ENCODE data around the gene C1orf105.
"Not testable (repeated sequence)": the region's sequence is repeated elsewhere in the genome, so short reads cannot be mapped to it uniquely, and the experiment has no call there.

The C1orf105 gene

DNA sequence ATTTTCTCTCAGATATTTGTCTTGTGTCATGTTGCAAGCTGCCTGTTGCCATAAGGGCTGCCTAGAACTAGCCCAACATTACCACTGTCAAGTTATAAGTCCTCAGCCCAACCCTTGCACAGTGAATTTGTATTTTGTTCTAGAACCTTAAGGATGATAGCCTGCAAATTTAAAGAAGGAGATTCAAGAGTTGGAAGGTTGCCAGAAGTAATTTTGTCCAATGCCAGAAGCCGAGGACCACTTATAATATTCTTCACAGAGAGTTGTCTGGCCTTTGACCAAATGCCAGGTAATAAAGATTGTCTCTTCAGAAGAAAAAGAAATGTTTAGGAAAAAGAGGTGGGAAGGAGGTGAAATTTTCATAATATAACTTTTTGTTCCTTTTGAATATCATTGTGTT is 71.9 kb downstream of the C1orf105 start:
- DNase-seq: no peak

DNA sequence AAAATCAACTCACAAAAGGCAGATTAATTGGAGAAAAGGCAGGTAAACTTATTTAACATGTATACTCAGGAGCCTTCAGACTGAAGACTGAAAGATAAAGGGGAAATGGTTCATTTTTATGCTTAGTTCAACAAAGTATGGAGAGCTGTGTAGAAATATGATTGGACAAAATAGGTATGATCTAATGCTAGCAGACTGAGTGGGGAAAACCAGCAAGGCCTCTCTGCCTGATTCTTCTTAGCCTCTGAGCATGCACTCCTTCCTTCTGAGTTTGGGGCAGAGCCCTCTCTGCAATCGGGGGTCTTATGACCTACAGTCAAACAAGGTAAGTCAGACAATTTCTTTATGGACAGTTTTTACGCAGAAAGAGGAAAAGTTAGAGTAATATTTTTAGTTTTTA is 73.7 kb downstream of the C1orf105 start:
- DNase-seq: no peak

DNA sequence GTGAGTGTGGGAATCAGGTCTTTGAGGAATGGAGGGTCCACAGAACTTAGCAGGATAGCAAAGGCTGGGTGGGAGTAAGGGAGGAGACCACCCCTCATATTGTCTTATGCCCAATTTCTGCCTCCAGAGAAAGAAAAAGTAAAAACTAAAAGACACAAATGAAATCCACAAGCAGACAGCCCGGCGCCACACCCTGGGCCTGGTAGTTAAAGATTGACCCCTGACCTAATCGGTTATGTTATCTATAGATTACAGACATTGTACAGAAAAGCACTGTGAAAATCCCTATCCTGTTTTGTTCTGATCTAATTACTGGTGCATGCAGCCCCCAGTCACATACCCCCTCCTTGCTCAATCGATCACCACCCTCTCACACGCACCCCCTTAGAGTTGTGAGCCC is 75.6 kb downstream of the C1orf105 start:
- not testable (repeated sequence) for DNase-seq

DNA sequence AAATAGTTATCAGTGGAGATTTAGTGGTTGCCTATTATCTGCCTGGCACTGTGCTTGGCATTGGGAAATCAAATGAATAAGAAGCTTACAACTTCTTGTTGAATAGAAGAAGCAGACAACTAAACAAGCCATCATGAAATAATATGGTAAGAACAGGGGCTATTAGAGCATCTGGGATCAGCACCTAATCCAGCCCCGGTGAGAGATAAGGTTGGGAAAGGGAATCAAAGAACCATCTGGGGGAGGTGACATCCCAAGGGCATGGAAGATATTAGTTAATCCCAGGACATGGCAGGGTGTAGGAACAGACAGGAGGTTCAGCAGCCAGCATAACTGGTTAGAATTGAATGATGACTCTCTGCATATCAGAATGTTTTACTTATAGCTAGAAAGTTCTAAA is 76.2 kb downstream of the C1orf105 start:
- DNase-seq: no peak

DNA sequence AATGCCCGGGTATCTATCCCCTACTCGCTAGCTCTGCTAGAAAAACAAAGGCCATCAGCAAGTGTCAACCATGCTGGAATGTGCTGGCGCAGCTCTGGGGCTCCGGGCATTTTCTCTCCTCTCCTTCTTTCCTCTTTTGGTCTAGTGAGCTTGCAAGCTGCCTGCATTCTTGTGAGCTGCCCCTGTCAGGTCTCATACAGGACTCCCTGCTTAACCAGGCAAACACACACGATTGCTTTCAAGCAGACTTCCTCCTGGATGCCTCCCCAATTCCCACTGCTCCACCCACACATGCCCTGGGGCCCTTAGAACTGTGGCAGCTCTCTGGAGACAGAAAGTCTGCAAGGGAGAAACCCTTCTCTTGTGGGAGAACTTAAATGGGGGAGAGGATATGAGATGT is 76.7 kb downstream of the C1orf105 start:
- DNase-seq: no peak

DNA sequence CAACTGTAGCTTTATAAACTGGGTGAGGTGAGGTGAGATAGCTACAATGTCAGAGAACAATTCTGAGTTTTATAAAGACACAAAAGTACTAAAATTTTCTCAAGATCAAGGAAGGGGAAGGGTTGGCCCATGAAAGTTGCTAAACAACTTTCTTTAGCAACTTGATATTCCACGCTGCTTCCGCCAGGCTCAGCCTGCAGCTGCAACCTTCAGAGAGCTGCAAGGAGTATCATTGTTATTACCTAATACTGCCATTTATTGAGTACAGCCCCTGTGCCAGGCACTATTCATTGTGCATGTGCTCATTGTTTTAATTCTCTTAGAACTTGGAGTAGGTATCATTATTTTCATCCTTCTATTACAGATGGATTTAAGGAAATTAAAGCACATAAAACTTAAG is 78.4 kb downstream of the C1orf105 start:
- DNase-seq: no peak

DNA sequence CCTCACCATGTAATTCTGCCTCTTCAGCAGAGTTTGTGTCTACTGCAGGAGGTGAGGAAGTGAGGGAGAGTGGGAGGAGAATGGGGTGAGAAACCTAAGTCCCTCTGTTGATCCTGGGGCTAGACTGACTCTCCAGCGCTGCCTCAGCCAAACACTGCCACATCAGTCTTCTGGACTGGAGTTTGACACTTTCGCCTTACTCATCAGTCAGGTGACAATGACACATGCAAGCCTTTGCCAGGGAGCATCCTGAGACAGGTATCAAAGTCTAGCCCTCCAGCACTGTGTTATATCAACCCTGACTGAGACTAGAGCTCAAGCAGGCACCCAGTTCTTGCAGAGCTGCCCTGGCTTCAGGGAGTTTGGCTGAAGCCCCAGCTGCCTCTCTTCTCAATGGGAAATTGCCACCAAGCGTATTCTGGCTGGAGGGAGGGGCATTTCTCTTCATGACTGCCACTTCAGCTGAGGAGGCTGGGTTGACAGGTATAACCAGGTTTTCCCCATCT is 79.2 kb downstream of the C1orf105 start:
- no peak for DNase-seq

DNA sequence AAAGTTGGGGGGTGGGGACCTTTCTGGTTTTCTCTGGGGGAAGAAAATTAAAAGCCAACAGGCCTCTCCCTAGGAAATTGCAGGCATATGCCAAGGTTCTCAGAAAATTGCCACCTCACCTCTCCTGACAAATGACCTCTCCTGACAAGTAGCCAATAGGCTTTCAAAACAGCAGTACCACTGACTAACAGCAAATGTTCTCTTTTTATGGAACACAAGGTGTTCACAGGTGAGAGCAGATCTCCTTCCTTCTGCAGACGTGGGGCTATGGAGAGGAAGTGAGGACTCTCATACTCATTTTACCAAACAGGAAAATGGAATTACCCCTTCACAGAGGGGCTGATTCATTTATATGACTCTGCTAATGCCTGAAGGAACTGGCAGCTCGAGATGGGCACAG is 79.7 kb downstream of the C1orf105 start:
- no peak for DNase-seq

DNA sequence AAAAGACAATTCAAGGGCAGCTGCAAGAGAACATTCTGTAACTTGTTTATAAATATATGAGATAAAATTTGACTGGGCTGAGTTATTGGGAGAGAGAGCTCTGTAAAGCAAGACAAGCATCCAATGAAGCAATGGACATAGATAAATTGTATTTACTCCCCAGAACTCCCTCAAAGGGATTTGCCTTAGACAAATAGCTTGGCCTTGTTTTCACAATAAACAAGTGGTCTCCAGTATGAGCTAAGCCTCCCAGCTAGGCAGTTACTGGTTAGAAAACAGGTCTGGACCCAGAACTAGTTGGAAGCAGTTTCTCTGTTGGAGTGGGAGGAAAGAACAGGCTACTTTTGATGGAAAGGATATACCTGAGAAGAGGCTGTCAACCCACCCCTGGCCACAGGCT is 87.3 kb downstream of the C1orf105 start:
- no peak for DNase-seq

DNA sequence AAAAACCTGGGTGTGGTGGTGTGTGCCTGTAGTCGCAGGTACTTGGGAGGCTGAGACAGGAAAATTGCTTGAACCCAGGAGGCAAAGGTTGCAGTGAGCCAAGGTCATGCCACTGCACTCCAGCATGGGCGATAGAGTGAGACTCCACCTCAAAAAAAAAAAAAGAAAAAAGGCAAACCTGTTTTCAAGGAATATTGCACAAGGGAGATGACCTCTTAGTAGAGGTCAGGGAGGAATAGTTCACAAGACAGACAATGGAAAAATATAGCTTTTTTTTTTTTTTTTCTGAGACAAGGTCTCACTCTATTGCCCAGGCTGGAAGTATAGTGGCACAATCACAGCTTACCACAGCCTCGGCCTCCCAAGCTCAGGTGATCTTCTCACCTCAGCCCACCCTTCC is 90.0 kb downstream of the C1orf105 start:
- DNase-seq: no peak

DNA sequence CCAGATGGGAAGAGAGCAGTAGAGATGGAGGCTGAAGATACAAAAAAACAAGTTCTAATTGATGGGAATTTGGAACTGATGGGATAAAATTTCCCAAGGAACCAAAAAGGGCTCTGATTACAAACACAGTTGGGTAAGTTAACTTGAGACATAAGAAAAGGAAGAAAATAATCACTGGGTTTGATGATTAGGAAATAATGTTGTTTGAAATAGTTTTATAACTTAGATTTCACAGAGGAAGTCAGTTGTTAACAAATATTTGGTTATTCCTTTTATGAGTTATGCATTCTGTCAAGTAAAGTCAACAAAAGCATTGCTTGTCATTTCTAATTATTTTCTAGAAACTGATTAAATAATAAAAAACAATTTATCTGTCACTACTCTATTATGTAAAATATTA is 92.1 kb downstream of the C1orf105 start:
- DNase-seq: no peak

DNA sequence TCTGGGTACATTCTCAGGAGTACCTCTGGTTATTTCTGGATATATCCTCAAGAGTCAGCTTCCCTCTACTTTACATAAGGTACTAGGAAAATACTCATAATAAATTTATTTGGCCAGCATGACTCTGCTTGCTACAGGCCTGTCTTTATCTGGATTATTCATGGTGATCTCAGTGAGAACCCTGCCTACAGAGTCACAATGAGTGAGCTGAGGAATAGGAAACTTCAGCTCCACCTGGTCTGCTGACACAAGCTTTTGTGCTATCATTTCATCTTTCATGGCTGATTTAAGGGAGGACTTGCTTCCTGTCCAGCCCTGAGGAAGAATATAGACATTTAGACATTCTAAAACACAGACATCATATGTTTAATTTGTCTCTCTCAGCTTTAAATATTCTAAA is 93.0 kb downstream of the C1orf105 start:
- no peak for DNase-seq

DNA sequence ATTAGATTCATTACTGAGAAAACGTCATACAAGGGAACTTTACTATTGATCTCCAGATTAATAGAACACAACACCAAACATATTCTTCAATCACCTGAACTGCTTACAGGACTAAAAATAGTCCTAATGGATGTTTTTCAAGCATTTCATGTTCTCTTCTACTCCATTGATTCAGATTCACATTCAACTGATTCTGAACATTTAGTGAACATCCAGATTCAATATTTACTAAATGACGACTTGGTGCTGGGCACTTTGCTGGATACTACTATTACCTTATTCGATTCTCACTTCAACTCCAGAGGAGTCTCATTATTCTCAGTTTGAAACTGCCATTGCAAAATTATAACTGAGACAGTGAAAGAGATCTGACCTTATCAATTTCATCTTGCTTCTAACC is 93.6 kb downstream of the C1orf105 start:
- DNase-seq: no peak

DNA sequence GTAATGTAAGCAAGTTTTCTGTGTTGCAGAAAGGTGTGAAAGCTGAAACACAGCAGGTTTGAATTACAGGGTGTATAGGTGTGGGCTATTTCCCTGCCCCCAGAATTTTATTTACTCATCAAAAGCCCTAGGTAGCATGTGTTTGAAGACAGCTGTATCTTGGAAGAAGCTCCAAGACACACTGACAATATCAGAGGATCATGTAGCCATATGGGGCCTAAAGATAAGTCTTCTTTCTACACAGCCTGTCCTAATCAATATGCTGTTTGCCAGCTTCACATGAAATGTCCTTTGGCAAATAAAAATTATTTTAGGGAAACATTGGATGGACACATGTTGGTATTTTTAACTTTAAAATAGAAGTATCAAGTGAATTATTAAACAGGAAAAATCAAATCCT is 95.0 kb downstream of the C1orf105 start:
- no peak for DNase-seq

DNA sequence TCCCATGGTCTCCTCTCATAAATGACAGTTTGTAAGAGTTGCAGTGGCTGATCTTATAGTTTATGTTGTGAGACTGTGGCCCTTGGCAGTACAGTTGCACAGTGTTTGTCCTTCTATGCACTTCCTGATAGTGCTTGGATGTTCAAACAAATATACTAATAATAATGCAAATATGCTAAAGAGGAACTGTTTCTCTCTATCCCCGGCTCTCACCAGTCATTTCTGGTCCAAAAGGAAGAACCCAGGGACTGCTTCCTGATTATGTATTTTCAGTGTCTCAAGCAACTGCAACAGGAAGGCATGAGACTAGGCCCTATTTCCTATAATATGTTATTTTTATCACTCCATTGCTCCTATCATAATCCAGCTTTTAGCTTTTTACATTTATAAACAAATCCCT is 95.4 kb downstream of the C1orf105 start:
- no peak for DNase-seq

DNA sequence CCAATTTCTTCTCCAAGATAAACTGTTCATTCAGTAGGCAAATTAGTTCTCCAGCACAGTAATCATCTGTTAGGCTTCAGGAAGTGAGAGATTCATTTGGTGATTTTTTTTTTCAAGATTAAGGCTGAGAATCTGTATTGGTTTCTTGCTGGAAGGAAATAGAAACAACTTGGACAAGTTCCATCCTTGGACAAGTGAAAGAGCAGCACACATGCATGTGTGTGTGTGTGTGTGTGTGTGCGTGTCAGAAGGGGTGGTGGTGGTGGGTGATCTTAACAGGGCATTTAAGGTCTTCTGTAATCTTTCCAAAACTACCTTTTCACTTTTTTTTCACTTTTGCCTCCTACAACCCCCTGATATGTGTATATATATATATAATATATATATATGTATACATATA is 96.6 kb downstream of the C1orf105 start:
- DNase-seq: no peak

DNA sequence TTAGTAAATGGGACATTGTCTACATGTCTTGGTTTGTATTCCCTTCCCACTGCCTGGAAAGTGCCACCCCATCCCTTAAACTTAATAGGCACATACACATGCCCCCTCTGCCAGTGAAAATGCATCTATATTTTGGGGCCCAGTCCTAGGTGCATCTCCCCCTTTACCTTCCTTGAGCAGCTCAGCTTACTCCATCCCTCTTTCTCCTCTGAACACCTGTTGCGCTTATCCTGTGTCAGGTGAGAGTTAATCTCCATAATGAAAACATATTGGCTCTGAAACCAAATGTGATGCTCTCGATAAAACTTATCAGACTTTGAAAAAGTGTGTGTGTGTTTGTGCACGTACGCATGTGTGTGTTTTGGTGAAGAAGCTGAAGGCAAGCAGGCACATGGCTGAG is 97.1 kb downstream of the C1orf105 start:
- DNase-seq: no peak
